Choroid plexus epithelial cell (primary cell): ENCODE measurements around the gene NTRK1.

ENCODE experiments used
- DNase-seq: peaks from one replicate; pipeline ENCODE4 v3.0.0-alpha.2; 2010; ENCODE audit warnings: low read depth
- H3K4me3 ChIP-seq: 2 replicates; pipeline ENCODE4 v1.5.1; 2011; ENCODE audit warnings: low read depth, mild to moderate bottlenecking, control low read depth, low read length, moderate library complexity
- CTCF ChIP-seq: conservative IDR thresholded peaks from 2 replicates; pipeline ENCODE4 v1.5.1; 2011; ENCODE audit warnings: low read depth, mild to moderate bottlenecking, control low read depth, inconsistent platforms, low read length, moderate library complexity

NTRK1 gene

DNA sequence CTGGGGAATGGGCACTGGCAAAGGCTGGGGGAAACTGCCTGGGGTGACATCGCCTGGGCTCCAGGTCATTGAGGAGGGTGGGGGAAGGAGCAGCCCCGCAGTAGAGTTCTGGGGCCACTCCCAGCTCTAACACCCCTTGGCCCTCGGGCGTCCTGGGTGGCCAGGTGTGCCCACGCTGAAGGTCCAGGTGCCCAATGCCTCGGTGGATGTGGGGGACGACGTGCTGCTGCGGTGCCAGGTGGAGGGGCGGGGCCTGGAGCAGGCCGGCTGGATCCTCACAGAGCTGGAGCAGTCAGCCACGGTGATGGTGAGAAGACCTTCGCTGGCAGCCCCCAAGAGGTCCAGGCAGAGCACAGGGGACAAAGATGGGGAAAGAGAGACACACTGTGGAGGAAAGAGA, 7.7 kb downstream of the NTRK1 start:
- no peak overlapping the region for H3K4me3 ChIP-seq
- no peak for TF ChIP-seq CTCF

DNA sequence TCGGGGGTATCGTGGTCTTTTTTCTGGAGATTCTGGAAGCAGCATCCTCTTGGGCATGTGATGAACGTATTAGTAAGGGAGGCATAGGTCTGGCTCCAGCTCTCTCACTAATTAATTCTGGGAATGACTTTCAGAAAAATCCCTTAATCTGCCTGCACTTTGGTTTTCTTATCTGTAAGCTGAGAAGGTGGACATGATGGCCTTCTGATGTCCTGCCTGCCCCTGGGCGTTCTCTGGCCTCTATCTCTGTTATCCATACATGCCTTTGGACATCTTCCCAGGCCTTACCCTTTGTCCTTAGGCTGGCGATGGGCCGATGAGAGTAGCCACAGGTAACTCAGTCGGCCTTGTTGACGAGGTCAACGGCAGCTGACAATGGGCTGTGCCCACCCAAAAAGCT, 8.8 kb downstream of the NTRK1 start:
- DNase-seq = no peak
- H3K4me3 ChIP-seq = no peak overlapping the region
- no peak for TF ChIP-seq CTCF

More for the DNA sequence above, 7.7 kb downstream of the NTRK1 start:
- DNase-seq = no peak

GRCh38 chr1:156873659-156874058, 13.0 kb downstream of the NTRK1 start:
- no peak for DNase-seq
- TF ChIP-seq CTCF = no peak
- no peak overlapping the region for H3K4me3 ChIP-seq

DNA sequence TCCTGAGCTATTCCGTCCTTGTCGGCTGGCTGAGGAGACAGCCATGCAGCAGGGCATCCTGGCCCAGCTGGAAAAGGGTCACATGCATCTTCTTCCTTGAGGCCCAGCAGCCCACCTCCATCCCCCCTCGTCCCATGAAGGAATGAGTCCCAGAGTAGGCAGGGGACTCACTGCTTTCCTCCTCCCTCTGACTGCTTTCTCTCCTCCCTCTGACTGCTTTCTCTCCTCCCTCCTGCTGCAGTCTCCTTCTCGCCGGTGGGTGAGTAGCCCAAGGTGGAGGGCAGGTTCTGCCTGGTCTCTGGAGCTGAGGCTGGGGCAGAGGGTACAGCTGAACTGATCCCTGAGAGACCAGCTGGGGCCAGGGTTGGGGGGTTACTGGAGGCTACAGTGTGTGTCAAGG, 13.5 kb downstream of the NTRK1 start:
- no peak for DNase-seq
- TF ChIP-seq CTCF = no peak
- H3K4me3 ChIP-seq = no peak overlapping the region

DNA sequence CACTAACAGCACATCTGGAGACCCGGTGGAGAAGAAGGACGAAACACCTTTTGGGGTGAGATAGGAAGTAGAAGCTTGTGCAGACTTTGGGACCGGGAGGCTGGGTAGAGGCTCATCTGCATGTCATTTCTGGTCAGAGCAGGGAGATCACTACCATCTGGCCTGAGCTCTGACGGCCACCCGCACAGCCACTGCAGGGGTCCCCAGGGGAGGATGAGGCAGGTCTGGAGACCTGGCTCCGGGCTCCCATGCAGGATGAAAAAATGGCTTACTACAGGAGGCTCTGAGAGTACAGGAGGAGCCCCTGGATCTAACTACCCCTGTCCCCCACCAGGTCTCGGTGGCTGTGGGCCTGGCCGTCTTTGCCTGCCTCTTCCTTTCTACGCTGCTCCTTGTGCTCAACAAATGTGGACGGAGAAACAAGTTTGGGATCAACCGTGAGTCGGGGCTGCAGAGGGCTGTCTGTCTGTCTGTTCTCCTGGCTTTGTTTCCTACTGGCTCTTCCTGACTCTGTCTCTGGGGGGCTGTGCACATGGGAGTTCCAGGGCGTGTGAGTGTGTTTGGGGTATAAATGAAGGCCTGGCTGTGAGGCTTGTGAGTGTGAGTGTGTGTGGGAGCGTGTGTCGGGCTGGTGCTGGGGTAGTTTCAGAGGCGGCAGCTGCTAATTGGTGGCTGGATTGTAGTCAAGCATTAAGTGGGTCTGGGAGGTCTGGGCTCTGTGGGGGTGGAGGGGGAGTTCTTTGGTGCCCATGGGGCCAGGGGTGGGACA, 14.1 kb downstream of the NTRK1 start:
- no peak overlapping the region for H3K4me3 ChIP-seq
- TF ChIP-seq CTCF = no peak
- no peak for DNase-seq

DNA sequence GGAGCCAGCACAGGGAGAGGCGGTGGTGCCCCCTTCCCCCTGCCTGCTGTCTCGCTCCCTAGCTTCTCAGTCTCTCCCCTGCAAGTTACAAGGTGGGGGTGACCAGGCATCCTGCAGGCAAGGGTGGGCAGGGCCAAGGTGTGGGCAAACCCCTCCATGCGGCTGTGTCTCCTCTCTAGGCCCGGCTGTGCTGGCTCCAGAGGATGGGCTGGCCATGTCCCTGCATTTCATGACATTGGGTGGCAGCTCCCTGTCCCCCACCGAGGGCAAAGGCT, 14.6 kb downstream of the NTRK1 start:
- DNase-seq = no peak
- H3K4me3 ChIP-seq = no peak overlapping the region
- TF ChIP-seq CTCF = no peak

GRCh38 chr1:156876281-156876680, 15.6 kb downstream of the NTRK1 start:
- no peak for DNase-seq
- H3K4me3 ChIP-seq = no peak overlapping the region
- no peak for TF ChIP-seq CTCF
